ENCODE measurements around the gene SMPDL3B.

Gene SMPDL3B

GRCh38 chr1:27981145-27981544 is 46.3 kb downstream of the SMPDL3B start:
- CTCF ChIA-PET, result interaction anchor here (0.7 to 5.9 kb wide), 7 partner anchors 9 to 634 kb away, joined by 3 to 30 read pairs (median 6); no protein-coding TSS in a partner anchor
- TF ChIP-seq ZNF558 (tag by site-specific recombination; IDR thresholded peaks at IDR 0.05), result no peak
- peak; percentile 75 for TF ChIP-seq ZBTB17 (tag by site-specific recombination; IDR thresholded peaks at IDR 0.05)
- 0 out of 2 replicates have a peak, but pooled peaks have one; percentile 49 for TF ChIP-seq ZNF10 (tag by site-specific recombination; IDR thresholded peaks at IDR 0.05)
- TF ChIP-seq PRDM6 (tag by site-specific recombination; IDR thresholded peaks at IDR 0.05), result peak; percentile 64
- TF ChIP-seq KLF1 (tag by site-specific recombination; IDR thresholded peaks at IDR 0.05), result no peak
- TF ChIP-seq ZSCAN30 (tag by site-specific recombination; IDR thresholded peaks at IDR 0.05), result peak; percentile 63; the same call in 1 of the 2 replicates
- TF ChIP-seq ZNF660 (tag by site-specific recombination; IDR thresholded peaks at IDR 0.05), result 0 out of 2 replicates have a peak, but pooled peaks have one; percentile 33
- TF ChIP-seq GLIS1 (tag by site-specific recombination; IDR thresholded peaks at IDR 0.05), result peak; percentile 40
- peak; percentile 45 for TF ChIP-seq ZNF629 (tag by site-specific recombination; IDR thresholded peaks at IDR 0.05)
- Histone ChIP-seq H3K9me3 (ENCODE audit: control insufficient read depth, insufficient read depth, low read depth, low read length) (no peaks in the 10 kb centered on the region), H3K4me3 (ENCODE audit: low read depth, low read length) (no peak overlapping the region), H3K4me1 (ENCODE audit: control insufficient read depth, insufficient read depth, low read length) (no peaks in the 10 kb centered on the region), H3K27ac (ENCODE audit: extremely low read depth, low read depth, low read length) (no peak overlapping the region), H3K36me3 (ENCODE audit: control insufficient read depth in 2 of 2, insufficient read depth in 1 of 2, low read length in 2 of 2) (peaks cover 0 to 21% of the 10 kb centered on the region in 2 experiments; a peak in 1 of 3 replicates)
- POLR2A ChIA-PET, result no interaction called here

DNA sequence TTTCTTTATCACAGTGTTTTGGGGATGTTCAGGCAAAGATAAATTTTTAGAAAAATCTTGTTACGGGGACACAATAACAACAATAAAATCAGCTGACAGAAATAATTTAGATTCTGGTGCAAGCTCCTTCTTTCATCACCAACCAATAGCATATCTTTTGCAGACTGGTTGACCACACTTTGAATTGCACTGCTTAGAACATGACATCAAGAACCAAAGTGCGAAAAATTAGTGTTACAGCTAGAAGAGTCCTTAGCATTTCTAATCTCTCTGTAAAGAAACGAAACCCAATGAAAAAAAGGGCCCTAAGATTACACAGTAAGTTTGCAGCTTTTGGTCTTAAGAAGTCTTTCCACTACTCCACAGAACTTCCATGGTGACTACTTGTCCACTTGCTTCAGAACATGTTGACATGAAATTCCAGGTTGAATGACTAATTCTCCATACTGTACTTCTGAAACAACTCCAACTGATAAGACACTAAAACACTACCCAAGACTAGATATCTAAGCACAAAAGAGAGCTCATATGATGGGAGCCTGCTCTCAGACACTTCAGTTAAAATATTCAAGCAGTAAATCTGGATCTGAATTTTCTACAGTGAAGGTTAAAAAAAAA is 56.2 kb downstream of the SMPDL3B start:
- Histone ChIP-seq H3K4me1 (ENCODE audit: control insufficient read depth, insufficient read depth, low read length) (no peaks in the 10 kb centered on the region), H3K9me3 (ENCODE audit: control insufficient read depth, insufficient read depth, low read depth, low read length) (no peaks in the 10 kb centered on the region), H3K36me3 (ENCODE audit: control insufficient read depth in 2 of 2, insufficient read depth in 1 of 2, low read length in 2 of 2) (peaks cover 26 to 85% of the 10 kb centered on the region in 2 experiments), H3K27ac (ENCODE audit: extremely low read depth, low read depth, low read length) (no peak overlapping the region), H3K4me3 (ENCODE audit: low read depth, low read length) (no peak overlapping the region)
- CTCF ChIA-PET, result interaction anchor here (1.2 to 1.7 kb wide), 2 partner anchors 11 to 12 kb away, joined by 3 to 6 read pairs; no protein-coding TSS in a partner anchor
- TF ChIP-seq ELK4 (IDR thresholded peaks at IDR 0.05; ENCODE audit: borderline replicate concordance, low read depth, low read length), result no peak
- no peak for TF ChIP-seq ZNF404 (tag by site-specific recombination; IDR thresholded peaks at IDR 0.05)
- no peak for TF ChIP-seq GLI2 (tag by site-specific recombination; IDR thresholded peaks at IDR 0.05; ENCODE audit: borderline replicate concordance, low read depth)
- TF ChIP-seq ZNF292 (tag by site-specific recombination; IDR thresholded peaks at IDR 0.05; ENCODE audit: borderline replicate concordance, low read depth), result no peak
- no peak for TF ChIP-seq GLI4 (tag by site-specific recombination; IDR thresholded peaks at IDR 0.05)
- TF ChIP-seq ZFP37 (tag by site-specific recombination; IDR thresholded peaks at IDR 0.05), result no peak
- no peak for TF ChIP-seq ZBTB20 (tag by site-specific recombination; IDR thresholded peaks at IDR 0.05)
- no peak for TF ChIP-seq ZBTB7A (tag by site-specific recombination; IDR thresholded peaks at IDR 0.05; ENCODE audit: low read depth)
- no peak for TF ChIP-seq ZNF266 (tag by site-specific recombination; IDR thresholded peaks at IDR 0.05; ENCODE audit: low read depth)
- TF ChIP-seq ZNF114 (tag by site-specific recombination; IDR thresholded peaks at IDR 0.05), result no peak
- TF ChIP-seq ZBTB48 (tag by site-specific recombination; IDR thresholded peaks at IDR 0.05), result no peak
- no peak for TF ChIP-seq ZNF184 (tag by site-specific recombination; IDR thresholded peaks at IDR 0.05)
- no peak for TF ChIP-seq PRDM2 (tag by site-specific recombination; IDR thresholded peaks at IDR 0.05; ENCODE audit: borderline replicate concordance)
- no peak for TF ChIP-seq ZNF132 (tag by site-specific recombination; IDR thresholded peaks at IDR 0.05; ENCODE audit: borderline replicate concordance)
- no peak for TF ChIP-seq ZNF529 (tag by site-specific recombination; IDR thresholded peaks at IDR 0.05; ENCODE audit: insufficient replicate concordance)
- TF ChIP-seq ZNF433 (tag by site-specific recombination; IDR thresholded peaks at IDR 0.05; ENCODE audit: low read depth), result no peak
- POLR2A ChIA-PET, result no interaction called here

Measured in HEK293 (cell line).